ENCODE data around the gene IL20RB. TPM values are rescaled to one million over a fixed set of nuclear protein-coding genes. Genes with fewer than 3 reads are reported as not detected.

IL20RB gene
- total and polyA plus RNA-seq, 2 of the 4 experiments (the other 2 are of a cell fraction), result 0.72 to 0.97 TPM

- Histone ChIP-seq H3K9me3 (ENCODE audit: control insufficient read depth, insufficient read depth, low read length) (no peaks in the 10 kb centered on the region), H3K27ac (ENCODE audit: insufficient read depth, low read length) (no peak overlapping the region), H3K18ac (ENCODE audit: low read depth, low read length) (no peak overlapping the region), H4K5ac (ENCODE audit: low read depth, low read length) (no peak overlapping the region), H3K27me3 (ENCODE audit: control insufficient read depth, insufficient read depth, low read length) (no peaks in the 10 kb centered on the region), H4K91ac (ENCODE audit: insufficient read depth, low read depth, low read length) (no peak overlapping the region), H3K23ac (ENCODE audit: low read depth, low read length) (0 out of 2 replicates have a peak overlapping the region, but pooled peaks have one; percentile 31), H3K4me1 (ENCODE audit: control insufficient read depth, insufficient read depth, low read length) (0 out of 2 replicates have a peak, but pooled peaks cover 2% of the 10 kb centered on the region), H2AFZ (replicated peaks; ENCODE audit: low read length, poor library complexity) (no peak overlapping the region), H3K9me1 (ENCODE audit: insufficient read depth, low read length) (peaks cover 6% of the 10 kb centered on the region), H2AK5ac (ENCODE audit: low read depth, low read length) (no peak overlapping the region), H3K79me1 (ENCODE audit: low read depth in 1 of 2, low read length in 2 of 2) (peaks cover 7 to 49% of the 10 kb centered on the region in 2 experiments), H3K36me3 (ENCODE audit: control insufficient read depth, insufficient read depth, low read length) (peaks cover 7% of the 10 kb centered on the region), H3K9ac (ENCODE audit: low read depth, low read length) (no peak overlapping the region), H2BK20ac (ENCODE audit: low read depth, low read length) (no peak overlapping the region), H3K4ac (ENCODE audit: low read depth, low read length) (no peak overlapping the region), H2BK120ac (ENCODE audit: low read depth, low read length) (no peak overlapping the region), H3K4me2 (ENCODE audit: low read depth, low read length) (no peak overlapping the region), H4K8ac (ENCODE audit: low read depth in 2 of 2, low read length in 2 of 2) (no peak overlapping the region), H2BK5ac (ENCODE audit: low read depth, low read length, poor library complexity, severe bottlenecking) (no peak overlapping the region), H3K56ac (ENCODE audit: extremely low read depth, insufficient read depth, low read length) (no peak overlapping the region), H2BK15ac (ENCODE audit: low read depth, low read length) (no peak overlapping the region), H3K14ac (replicated peaks; ENCODE audit: low read depth, low read length) (no peak overlapping the region), H4K20me1 (ENCODE audit: insufficient read depth, low read length) (peaks cover 4% of the 10 kb centered on the region; the same call in 1 of the 2 replicates), H3K4me3 (ENCODE audit: insufficient read depth, low read depth, low read length) (no peak overlapping the region), H2AK9ac (replicated peaks; ENCODE audit: low read depth, low read length, poor library complexity) (no peak overlapping the region)
- dilution Hi-C loops (cut with HindIII; ENCODE audit: low sequenced_read_pairs, unreplicated experiment), result no loop called here
- DNase-seq (no peak), ATAC-seq (ENCODE audit: low read depth) (no peak)
- ChIA-PET POLR2A (ENCODE audit: unreplicated experiment) (no interaction called here), CTCF (interaction anchor here (0.6 kb wide), 2 partner anchors 63 to 864 kb away, joined by 3 to 11 read pairs; no protein-coding TSS in a partner anchor)
- intact Hi-C loops (cut with micrococcal nuclease), result no loop called here
- no TSS peak for BruUV-seq (replicated peaks)
- in situ Hi-C loops (cut with MboI; ENCODE audit: low sequenced_read_pairs), result no loop called here
- WGBS, 2 experiments (ENCODE audit: extremely low coverage in 2 of 2, insufficient read length in 1 of 2), result no CpG with 5 or more reads among the region's 1 CpG
- TF ChIP-seq FOS (IDR thresholded peaks at IDR 0.05; ENCODE audit: low read depth, low read length) (no peak), SMC3 (IDR thresholded peaks at IDR 0.05; ENCODE audit: low read depth, low read length) (no peak), MAZ (IDR thresholded peaks at IDR 0.05; ENCODE audit: borderline replicate concordance, low read depth, low read length) (no peak), NFE2L2 (IDR thresholded peaks at IDR 0.05; ENCODE audit: low read depth, low read length) (no peak), RFX5 (IDR thresholded peaks at IDR 0.05; ENCODE audit: low read depth, low read length) (no peak), MXI1 (IDR thresholded peaks at IDR 0.05; ENCODE audit: borderline replicate concordance, low read depth, low read length) (no peak), RAD21 (IDR thresholded peaks at IDR 0.05; ENCODE audit: low read length) (no peak), POLR2A (IDR thresholded peaks at IDR 0.05; ENCODE audit: low read depth, low read length) (no peak), ELK1 (IDR thresholded peaks at IDR 0.05; ENCODE audit: borderline replicate concordance, low read depth, low read length) (no peak), CTCF (conservative IDR thresholded peaks at IDR 0.05; ENCODE audit: low read depth, low read length) (no peak), RCOR1 (IDR thresholded peaks at IDR 0.05; ENCODE audit: insufficient replicate concordance, low read length) (no peak), BHLHE40 (IDR thresholded peaks at IDR 0.05; ENCODE audit: low read depth, low read length) (no peak), CHD1 (IDR thresholded peaks at IDR 0.05; ENCODE audit: low read depth, low read length) (no peak), USF2 (IDR thresholded peaks at IDR 0.05; ENCODE audit: low read depth, low read length) (no peak), CEBPB (IDR thresholded peaks at IDR 0.05; ENCODE audit: low read depth, low read length) (no peak)
Observed at GRCh38 chr3:136932978-136933772, 24.6 kb upstream of the IL20RB start.

Data from IMR-90 (cell line).